ENCODE data around the gene TMOD3. TPM values are rescaled to one million over a fixed set of nuclear protein-coding genes. Genes with fewer than 3 reads are reported as not detected.

Gene TMOD3
- total RNA-seq, 2 experiments from 2014 or later = 66.0 to 66.1 TPM

GRCh38 chr15:51938286-51938685 is 108.8 kb downstream of the TMOD3 start:
- Mint-ChIP-seq H3K36me3 (ENCODE audit: low read depth) (peaks cover 40% of the 10 kb centered on the region), H3K4me3 (no peak overlapping the region), H3K27ac (no peak overlapping the region), H3K9me3 (no peaks in the 10 kb centered on the region), H3K4me1 (peaks cover 8% of the 10 kb centered on the region), H3K27me3 (no peaks in the 10 kb centered on the region)
- ChIA-PET CTCF (no interaction called here), POLR2A (interaction anchor here (0.7 kb wide), 1 partner anchor 235 kb away, joined by 3 read pairs; no protein-coding TSS in a partner anchor)
- DNase-seq = no peak

- H3K9me3 Mint-ChIP-seq = no peaks in the 10 kb centered on the region
- no peaks in the 10 kb centered on the region for H3K27me3 Mint-ChIP-seq
- ChIA-PET CTCF (interaction anchor here (1.2 kb wide), 1 partner anchor 260 kb away, joined by 4 read pairs; no protein-coding TSS in a partner anchor), POLR2A (no interaction called here)
- no peak for DNase-seq
- H3K4me3 Mint-ChIP-seq = no peak overlapping the region
- H3K4me1 Mint-ChIP-seq = peaks cover 8% of the 10 kb centered on the region
- no peak overlapping the region for H3K27ac Mint-ChIP-seq
- H3K36me3 Mint-ChIP-seq (ENCODE audit: low read depth) = peaks cover 44% of the 10 kb centered on the region
Measured at GRCh38 chr15:51939216-51939615, 109.8 kb downstream of the TMOD3 start.

- H3K36me3 Mint-ChIP-seq (ENCODE audit: low read depth) = peaks cover 61% of the 10 kb centered on the region
Measured at GRCh38 chr15:51947124-51947523, 117.7 kb downstream of the TMOD3 start.

GRCh38 chr15:51952805-51953204 is 123.4 kb downstream of the TMOD3 start:
- ChIA-PET POLR2A (no interaction called here), CTCF (no interaction called here)
- H3K4me3 Mint-ChIP-seq = no peak overlapping the region
- DNase-seq = no peak
- H3K27ac Mint-ChIP-seq = no peak overlapping the region
- no peaks in the 10 kb centered on the region for H3K4me1 Mint-ChIP-seq
- H3K36me3 Mint-ChIP-seq (ENCODE audit: low read depth) = peaks cover 63% of the 10 kb centered on the region
- H3K27me3 Mint-ChIP-seq = no peaks in the 10 kb centered on the region
- H3K9me3 Mint-ChIP-seq = no peaks in the 10 kb centered on the region

More at GRCh38 chr15:51947124-51947523, 117.7 kb downstream of the TMOD3 start:
- no peak for DNase-seq
- H3K27me3 Mint-ChIP-seq = no peaks in the 10 kb centered on the region
- ChIA-PET POLR2A (interaction anchor here (0.6 kb wide), 1 partner anchor 46 kb away, joined by 8 read pairs; no protein-coding TSS in a partner anchor), CTCF (interaction anchor here (0.6 to 1.3 kb wide), 4 partner anchors 8 to 611 kb away, joined by 3 to 7 read pairs (median 4); no protein-coding TSS in a partner anchor)
- H3K4me3 Mint-ChIP-seq = no peak overlapping the region
- no peak overlapping the region for H3K27ac Mint-ChIP-seq
- no peaks in the 10 kb centered on the region for H3K9me3 Mint-ChIP-seq
- no peaks in the 10 kb centered on the region for H3K4me1 Mint-ChIP-seq

GRCh38 chr15:51955504-51955903 is 126.1 kb downstream of the TMOD3 start:
- Mint-ChIP-seq H3K27me3 (no peaks in the 10 kb centered on the region), H3K9me3 (no peaks in the 10 kb centered on the region), H3K36me3 (ENCODE audit: low read depth) (peaks cover 68% of the 10 kb centered on the region), H3K27ac (no peak overlapping the region), H3K4me3 (no peak overlapping the region), H3K4me1 (peaks cover 2% of the 10 kb centered on the region)
- ChIA-PET POLR2A (interaction anchor here (0.6 kb wide), 1 partner anchor 259 kb away, joined by 3 read pairs; no protein-coding TSS in a partner anchor), CTCF (interaction anchor here (0.8 to 1.0 kb wide), 2 partner anchors 9 to 21 kb away, joined by 3 read pairs; no protein-coding TSS in a partner anchor)
- no peak for DNase-seq

Other genes starting within 250 kb of the TMOD3 start
- 1 to 10 TPM; 9.0 to 9.3 TPM for gene DMXL2, start 206.9 kb upstream of the TMOD3 start, total RNA-seq
- not detected for gene SCG3, start 148.2 kb upstream of the TMOD3 start, total RNA-seq
- 10 to 100 TPM; 18.2 to 23.6 TPM for gene LYSMD2, start 92.0 kb upstream of the TMOD3 start, total RNA-seq
- gene TMOD2, start 78.1 kb upstream of the TMOD3 start, total RNA-seq = 10 to 100 TPM; 10.9 to 12.8 TPM
- gene LEO1, start 142.1 kb downstream of the TMOD3 start, total RNA-seq = 10 to 100 TPM; 32.0 to 34.4 TPM
- 10 to 100 TPM; 23.4 to 25.4 TPM for gene MAPK6, start 189.6 kb downstream of the TMOD3 start, total RNA-seq

Measured in activated CD4-positive, alpha-beta T cell treated with anti-CD3 and anti-CD28 coated beads, Interleukin-2, amount 10 ng/mL, durations not matched to agents 7 days and 5 days (primary cell).